Ovary (tissue), 9 donors: ENCODE data around the gene NKAPL. TPM values are rescaled to one million over a fixed set of nuclear protein-coding genes. Genes with fewer than 3 reads are reported as not detected.

Source experiments
- DNase-seq, 5 donors: peaks; one replicate each; pipeline ENCODE4 v3.0.0-alpha.2; 2019 to 2020
- H3K27ac ChIP-seq, 2 donors: fragments of 200-600 bp; one replicate each; pipeline versions ENCODE4 v1.5.1 to v1.8.0; 2019 to 2022
- H3K27me3 ChIP-seq: fragments of 200-600 bp; one replicate; pipeline ENCODE4 v1.8.0; 2022
- H3K36me3 ChIP-seq: fragments of 200-600 bp; sonication (generic); one replicate; pipeline ENCODE4 v1.5.1; 2019
- H3K4me1 ChIP-seq: one replicate; pipeline ENCODE4 v1.8.1; 2013; ENCODE audit warnings: mild to moderate bottlenecking, moderate library complexity; ENCODE audit not compliant: insufficient read depth
- H3K4me3 ChIP-seq: fragments of 200-600 bp; sonication (generic); one replicate; pipeline ENCODE4 v1.5.1; 2017
- H3K9me3 ChIP-seq, 2 donors: fragments of 200-600 bp in 1 of 2; sonication (generic) in 1 of 2; one replicate each; pipeline versions ENCODE4 v1.5.1 to v1.8.1; 2013 to 2019; ENCODE audit warnings: mild to moderate bottlenecking in 1 of 2, moderate library complexity in 1 of 2
- EP300 ChIP-seq: sonication (generic); formaldehyde crosslinking; IDR thresholded peaks from one replicate; pipeline ENCODE4 v1.6.1; 2017; ENCODE audit warnings: antibody characterized with exemption
- POLR2A ChIP-seq: fragments of 450-650 bp; IDR thresholded peaks from one replicate; pipeline ENCODE4 v1.6.1; 2017; ENCODE audit warnings: antibody characterized with exemption, mild to moderate bottlenecking, moderate library complexity
- WGBS, 3 donors: extraction: QIAGEN DNeasy Blood & Tissue Kit in 1 of 3; methylation state at CpG; one replicate each; pipeline versions ENCODE4 v1.1.5 to v1.1.7; 2013 to 2017; 5-methylcytosine and 5-hydroxymethylcytosine counted together
- intact Hi-C, 4 donors: fragments of 100-400 bp; cut with DNase I; formaldehyde crosslinking; loops; one replicate each; pipeline versions ENCODE4 v1.11.0 to v1.15.1; 2022 to 2023
- polyA plus RNA-seq, 2 donors: library from polyadenylated mRNA; stranded (reverse); fragments of 200-250 nt in 1 of 2; fragments of 350-450 nt in 1 of 2; fragmentation: Illumina TruSeq in 1 of 2; extraction: RNeasy Lipid Tissue Mini Kit (QIAGEN cat#74804) in 1 of 2; gene quantifications; one replicate each; pipeline ENCODE4 v1.2.3, GENCODE V29; 2013 to 2014
- total RNA-seq, 7 donors: library from RNA; depleted of rRNA in 2 of 7; stranded (reverse); fragments of >200 nt in 2 of 7; fragmentation: NEBNext Ultra II Directional in 3 of 7; extraction: Animal tissue kit (Norgen Biotek cat#: 25700) in 3 of 7; gene quantifications; one replicate each; pipeline versions ENCODE4 v1.1.0 to v1.2.4, GENCODE V29; 2016 to 2023
- TF ChIP-seq, protein P1 (sequence below), 3 donors: fragments of 450-650 bp in 2 of 3; fragments of 200-600 bp in 1 of 3; IDR thresholded peaks; one replicate each; pipeline versions ENCODE4 v1.5.1 to v1.8.0; 2016 to 2022; ENCODE audit warnings: antibody characterized with exemption in 3 of 3, mild to moderate bottlenecking in 1 of 3
- donor health status: DM: no; HTN: no; CAD: no; lungs with moderate emphysema.
- donor health status: DM: no; HTN: no; CAD: no.
- donor health status: Bipolar disorder and iron deficiency.
- donor health status: DM: yes; HTN: yes; CAD: no.
- donor health status: DM: no; HTN: no; CAD: no.
- donor health status: DM: yes; HTN: yes; CAD: no.

NKAPL gene
- total and polyA plus RNA-seq, 9 donors: 0.34 to 2.4 (median 1.6) TPM

DNA sequence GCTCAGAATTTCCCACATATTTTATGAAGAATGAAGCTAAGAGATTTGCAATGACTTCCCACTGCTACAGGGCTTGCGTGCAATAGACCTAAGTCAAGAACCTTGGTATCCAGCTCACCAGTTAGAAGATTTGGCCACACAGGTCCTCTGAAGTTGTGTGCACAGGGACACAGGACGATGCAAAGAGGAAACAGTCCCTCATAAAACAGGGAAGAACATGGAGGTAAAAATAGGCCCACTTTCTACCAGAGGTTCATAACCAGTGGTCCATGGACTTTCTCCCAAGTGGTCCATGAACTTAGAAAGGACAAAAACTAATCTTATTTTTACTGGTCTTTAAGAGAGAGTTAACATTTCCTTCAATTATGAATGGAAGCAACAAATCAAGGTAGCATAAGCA is 8.3 kb upstream of the NKAPL start:
- Histone ChIP-seq H3K36me3 (no peaks in the 10 kb centered on the region), H3K27ac (no peak overlapping the region), H3K27me3 (no peaks in the 10 kb centered on the region), H3K9me3 (no peaks in the 10 kb centered on the region), H3K4me1 (peaks cover 8% of the 10 kb centered on the region), H3K4me3 (peak overlapping the region; percentile 74)
- no peak for DNase-seq
- intact Hi-C loops: loop anchor here in 2 of 4 donors (10.0 kb wide), 1 partner anchor 104 kb away; no protein-coding TSS in a partner anchor
- TF ChIP-seq POLR2A (no peak), EP300 (no peak)
- TF ChIP-seq, protein P1, sequence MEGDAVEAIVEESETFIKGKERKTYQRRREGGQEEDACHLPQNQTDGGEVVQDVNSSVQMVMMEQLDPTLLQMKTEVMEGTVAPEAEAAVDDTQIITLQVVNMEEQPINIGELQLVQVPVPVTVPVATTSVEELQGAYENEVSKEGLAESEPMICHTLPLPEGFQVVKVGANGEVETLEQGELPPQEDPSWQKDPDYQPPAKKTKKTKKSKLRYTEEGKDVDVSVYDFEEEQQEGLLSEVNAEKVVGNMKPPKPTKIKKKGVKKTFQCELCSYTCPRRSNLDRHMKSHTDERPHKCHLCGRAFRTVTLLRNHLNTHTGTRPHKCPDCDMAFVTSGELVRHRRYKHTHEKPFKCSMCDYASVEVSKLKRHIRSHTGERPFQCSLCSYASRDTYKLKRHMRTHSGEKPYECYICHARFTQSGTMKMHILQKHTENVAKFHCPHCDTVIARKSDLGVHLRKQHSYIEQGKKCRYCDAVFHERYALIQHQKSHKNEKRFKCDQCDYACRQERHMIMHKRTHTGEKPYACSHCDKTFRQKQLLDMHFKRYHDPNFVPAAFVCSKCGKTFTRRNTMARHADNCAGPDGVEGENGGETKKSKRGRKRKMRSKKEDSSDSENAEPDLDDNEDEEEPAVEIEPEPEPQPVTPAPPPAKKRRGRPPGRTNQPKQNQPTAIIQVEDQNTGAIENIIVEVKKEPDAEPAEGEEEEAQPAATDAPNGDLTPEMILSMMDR (IDR thresholded peaks at IDR 0.05): no peak
- WGBS, 3 donors: 72 to 83% (median 80%) methylated on average over 2 of the region's 2 CpGs

DNA sequence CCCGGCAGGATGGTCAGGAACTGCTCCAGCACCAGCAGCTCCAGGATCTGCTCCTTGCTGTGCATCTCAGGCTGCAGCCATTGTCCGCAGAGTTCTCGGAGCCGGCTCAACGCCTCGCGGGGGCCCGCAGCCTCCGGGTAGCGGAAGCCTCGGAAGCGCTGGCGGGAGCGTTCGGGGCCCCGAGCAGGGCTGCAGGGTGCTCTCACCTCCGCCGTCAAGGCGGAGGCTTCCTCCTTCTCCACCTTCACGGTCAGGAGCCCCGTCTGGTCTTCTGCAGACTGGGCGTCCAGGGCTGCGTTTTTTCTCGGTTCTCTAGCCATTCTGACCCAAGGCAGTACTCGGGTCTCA is 7.5 kb upstream of the NKAPL start:
- intact Hi-C loops: loop anchor here in 2 of 4 donors (10.0 kb wide), 1 partner anchor 103 kb away; no protein-coding TSS in a partner anchor
- no peaks in the 10 kb centered on the region for H3K36me3 ChIP-seq
- H3K4me1 ChIP-seq: peaks cover 8% of the 10 kb centered on the region
- peak overlapping the region; percentile 74 for H3K4me3 ChIP-seq
- no peaks in the 10 kb centered on the region for H3K9me3 ChIP-seq
- no peak for TF ChIP-seq POLR2A
- 0% methylated on average over 24 to 25 of the region's 25 CpGs for WGBS, 3 donors
- H3K27ac ChIP-seq: no peak overlapping the region
- DNase-seq: peak in 1 of 5 donors; percentile 22
- no peaks in the 10 kb centered on the region for H3K27me3 ChIP-seq

DNA sequence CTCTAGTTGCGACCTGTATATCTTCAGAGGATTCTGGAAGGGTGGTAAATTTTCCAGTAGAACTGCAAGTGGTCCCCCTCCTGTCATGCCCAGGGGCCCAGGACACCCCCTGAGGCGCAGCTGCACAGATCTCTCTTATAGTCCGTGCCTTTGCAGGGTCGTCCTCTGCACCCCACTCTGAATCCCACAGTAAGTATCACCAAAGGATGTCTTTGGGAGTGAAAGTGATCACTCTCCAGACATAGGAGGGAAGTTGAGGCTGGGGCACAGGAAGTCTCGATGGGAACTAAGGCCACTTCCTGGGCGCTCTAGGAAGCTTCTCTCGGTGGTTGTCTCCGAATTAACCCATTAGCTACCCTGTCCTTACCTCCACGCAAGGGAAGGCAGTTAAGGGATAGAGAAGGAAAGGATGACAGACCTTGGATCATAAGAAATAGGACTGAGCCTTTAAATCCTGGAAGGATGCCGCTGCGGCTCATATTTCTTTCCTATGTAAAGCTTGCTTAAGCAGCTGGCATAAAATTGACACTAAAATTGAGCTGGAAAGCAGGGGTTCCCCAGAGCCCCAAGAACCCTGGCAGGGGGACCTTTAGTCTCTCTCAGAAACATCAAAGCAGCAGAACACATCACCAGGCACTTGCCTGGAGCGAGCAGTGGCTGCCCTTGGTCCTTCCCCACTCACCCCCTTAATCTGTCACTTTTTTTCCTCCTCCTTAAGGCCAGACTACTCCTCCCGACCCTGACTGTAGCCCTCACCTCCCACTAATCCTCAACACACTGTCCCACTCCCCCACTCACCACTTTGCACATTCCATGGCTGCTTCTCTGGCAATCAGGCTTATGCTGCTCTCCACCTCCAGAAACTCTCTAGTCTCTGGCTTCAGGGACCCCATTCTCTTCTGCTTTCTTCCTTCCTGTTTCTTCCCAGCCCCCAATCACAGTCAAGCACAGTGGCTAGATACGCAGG is 6.8 kb upstream of the NKAPL start, which contains the start of gene ZKSCAN4:
Gene ZKSCAN4 (minus strand): TSS at position 261 of the 967 bp plus-strand sequence. CDS start 289 bp downstream, outside the sequence.
- no peaks in the 10 kb centered on the region for H3K36me3 ChIP-seq
- 3 to 5% (median 4%) methylated on average over 14 of the region's 14 CpGs for WGBS, 3 donors
- peak; percentile 70 to 83 (median 76) for DNase-seq
- H3K4me3 ChIP-seq: peak within 1 kb of the TSS; percentile 74
- H3K27me3 ChIP-seq: no peaks in the 10 kb centered on the region
- intact Hi-C loops: loop anchor here in 2 of 4 donors (10.0 kb wide), 1 partner anchor 103 kb away; no protein-coding TSS in a partner anchor
- no peak within 1 kb of the TSS for H3K27ac ChIP-seq
- H3K4me1 ChIP-seq: peaks cover 8% of the 10 kb centered on the region
- no peaks in the 10 kb centered on the region for H3K9me3 ChIP-seq
- TF ChIP-seq, protein P1 (IDR thresholded peaks at IDR 0.05): no peak
- no peak for TF ChIP-seq POLR2A
- TF ChIP-seq EP300: no peak

DNA sequence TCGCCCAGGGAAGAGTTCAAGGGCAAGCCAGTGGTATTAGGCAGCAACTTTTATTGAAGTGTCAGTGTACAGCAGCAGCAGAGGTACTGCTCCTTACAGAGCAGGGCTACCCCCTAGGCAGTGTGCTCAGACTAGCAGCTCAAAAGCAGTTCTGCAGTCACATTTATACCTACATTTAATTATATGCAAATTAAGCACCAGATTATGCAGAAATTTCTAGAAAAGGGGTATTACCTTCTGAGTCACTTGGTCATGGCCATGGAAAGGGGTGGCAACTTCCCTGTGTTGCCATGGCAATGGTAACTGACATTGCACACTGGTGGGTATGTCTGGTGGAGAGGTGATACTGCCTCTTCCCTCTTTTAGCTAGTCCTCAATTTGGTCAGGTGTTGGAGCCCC is 5.0 kb upstream of the NKAPL start:
- no peak overlapping the region for H3K27ac ChIP-seq
- H3K9me3 ChIP-seq: no peaks in the 10 kb centered on the region
- intact Hi-C loops: loop anchor here in 2 of 4 donors (10.0 kb wide), 1 partner anchor 101 kb away; no protein-coding TSS in a partner anchor
- TF ChIP-seq, protein P1 (IDR thresholded peaks at IDR 0.05): no peak
- TF ChIP-seq EP300 (no peak), POLR2A (no peak)
- H3K4me1 ChIP-seq: peaks cover 8% of the 10 kb centered on the region
- DNase-seq: no peak
- H3K36me3 ChIP-seq: no peaks in the 10 kb centered on the region
- H3K27me3 ChIP-seq: no peaks in the 10 kb centered on the region
- 70 to 87% (median 70%) methylated on average over 1 of the region's 1 CpG for WGBS, 3 donors
- H3K4me3 ChIP-seq: no peak overlapping the region
